Activated naive CD4-positive, alpha-beta T cell treated with anti-CD3 and anti-CD28 coated beads, Interleukin-2, amount 50 U/mL, for 24 hours (primary cell): Measurements from ENCODE around the gene NFYA.
A peak's percentile ranks its signal among the peaks of the same experiment; 100 is the strongest.

ENCODE experiments used
- H3K27ac Mint-ChIP-seq: one replicate; pipeline ENCODE4 v1.8.0; 2021; ENCODE audit warnings: mild to moderate bottlenecking, mixed read lengths
- H3K27me3 Mint-ChIP-seq: one replicate; pipeline ENCODE4 v1.8.0; 2021; ENCODE audit warnings: mixed read lengths
- H3K36me3 Mint-ChIP-seq: one replicate; pipeline ENCODE4 v1.8.0; 2021; ENCODE audit warnings: mixed read lengths
- H3K4me1 Mint-ChIP-seq: one replicate; pipeline ENCODE4 v1.8.0; 2021; ENCODE audit warnings: mixed read lengths
- H3K4me3 Mint-ChIP-seq: one replicate; pipeline ENCODE4 v1.8.0; 2021; ENCODE audit warnings: mild to moderate bottlenecking, mixed read lengths
- H3K9me3 Mint-ChIP-seq: one replicate; pipeline ENCODE4 v1.8.0; 2021; ENCODE audit warnings: mixed read lengths

Gene NFYA

GRCh38 chr6:41058783-41059181 is 14.0 kb upstream of the NFYA start:
- H3K27me3 Mint-ChIP-seq, result no peaks in the 10 kb centered on the region
- H3K27ac Mint-ChIP-seq, result peak overlapping the region; percentile 23
- H3K36me3 Mint-ChIP-seq, result peaks cover 13% of the 10 kb centered on the region

GRCh38 chr6:41059556-41059955 is 13.2 kb upstream of the NFYA start:
- Mint-ChIP-seq H3K4me3 (no peak overlapping the region), H3K36me3 (peaks cover 15% of the 10 kb centered on the region), H3K27ac (no peak overlapping the region), H3K4me1 (peaks cover 10% of the 10 kb centered on the region), H3K27me3 (no peaks in the 10 kb centered on the region), H3K9me3 (no peaks in the 10 kb centered on the region)

More at GRCh38 chr6:41058783-41059181, 14.0 kb upstream of the NFYA start:
- H3K4me3 Mint-ChIP-seq, result no peak overlapping the region
- no peaks in the 10 kb centered on the region for H3K9me3 Mint-ChIP-seq
- H3K4me1 Mint-ChIP-seq, result peaks cover 5% of the 10 kb centered on the region

GRCh38 chr6:41061196-41061726 is 11.5 kb upstream of the NFYA start:
- no peaks in the 10 kb centered on the region for H3K9me3 Mint-ChIP-seq
- H3K4me3 Mint-ChIP-seq, result no peak overlapping the region
- H3K36me3 Mint-ChIP-seq, result peaks cover 16% of the 10 kb centered on the region
- no peaks in the 10 kb centered on the region for H3K27me3 Mint-ChIP-seq
- H3K4me1 Mint-ChIP-seq, result peaks cover 14% of the 10 kb centered on the region
- H3K27ac Mint-ChIP-seq, result no peak overlapping the region

- Mint-ChIP-seq H3K4me3 (no peak overlapping the region), H3K27ac (no peak overlapping the region), H3K27me3 (no peaks in the 10 kb centered on the region), H3K4me1 (peaks cover 20% of the 10 kb centered on the region), H3K36me3 (peaks cover 23% of the 10 kb centered on the region), H3K9me3 (no peaks in the 10 kb centered on the region)
Observed at GRCh38 chr6:41062056-41062455, 10.7 kb upstream of the NFYA start.

GRCh38 chr6:41063884-41064285 is 8.9 kb upstream of the NFYA start:
- H3K27ac Mint-ChIP-seq, result no peak overlapping the region
- H3K4me3 Mint-ChIP-seq, result no peak overlapping the region
- H3K9me3 Mint-ChIP-seq, result no peaks in the 10 kb centered on the region
- H3K4me1 Mint-ChIP-seq, result peaks cover 19% of the 10 kb centered on the region
- peaks cover 25% of the 10 kb centered on the region for H3K36me3 Mint-ChIP-seq
- H3K27me3 Mint-ChIP-seq, result no peaks in the 10 kb centered on the region

GRCh38 chr6:41064841-41065240 is 7.9 kb upstream of the NFYA start:
- Mint-ChIP-seq H3K4me1 (peaks cover 23% of the 10 kb centered on the region), H3K27ac (no peak overlapping the region), H3K4me3 (no peak overlapping the region), H3K27me3 (no peaks in the 10 kb centered on the region), H3K9me3 (no peaks in the 10 kb centered on the region), H3K36me3 (peaks cover 24% of the 10 kb centered on the region)

- no peaks in the 10 kb centered on the region for H3K9me3 Mint-ChIP-seq
- no peak overlapping the region for H3K27ac Mint-ChIP-seq
- H3K27me3 Mint-ChIP-seq, result no peaks in the 10 kb centered on the region
- H3K4me1 Mint-ChIP-seq, result peaks cover 28% of the 10 kb centered on the region
- H3K4me3 Mint-ChIP-seq, result no peak overlapping the region
- peaks cover 22% of the 10 kb centered on the region for H3K36me3 Mint-ChIP-seq
Observed at GRCh38 chr6:41065550-41066026, 7.2 kb upstream of the NFYA start.

- Mint-ChIP-seq H3K36me3 (peaks cover 19% of the 10 kb centered on the region), H3K27me3 (no peaks in the 10 kb centered on the region), H3K4me3 (no peak overlapping the region), H3K4me1 (peaks cover 39% of the 10 kb centered on the region), H3K9me3 (no peaks in the 10 kb centered on the region), H3K27ac (peak overlapping the region; percentile 51)
Observed at GRCh38 chr6:41066867-41067304, 5.9 kb upstream of the NFYA start.

- H3K27ac Mint-ChIP-seq, result peak overlapping the region; percentile 97
- H3K36me3 Mint-ChIP-seq, result peaks cover 19% of the 10 kb centered on the region
- no peaks in the 10 kb centered on the region for H3K9me3 Mint-ChIP-seq
- H3K4me1 Mint-ChIP-seq, result peaks cover 55% of the 10 kb centered on the region
- H3K27me3 Mint-ChIP-seq, result no peaks in the 10 kb centered on the region
- peak overlapping the region; percentile 97 for H3K4me3 Mint-ChIP-seq
Observed at GRCh38 chr6:41071501-41071922, 1.3 kb upstream of the NFYA start.

- Mint-ChIP-seq H3K4me3 (peak within 1 kb of the TSS; percentile 97), H3K27me3 (no peaks in the 10 kb centered on the region), H3K4me1 (peaks cover 55% of the 10 kb centered on the region), H3K9me3 (no peaks in the 10 kb centered on the region), H3K36me3 (peaks cover 13% of the 10 kb centered on the region), H3K27ac (peak within 1 kb of the TSS; percentile 97)
Observed at GRCh38 chr6:41071923-41072835, 595 bp upstream of the NFYA start, which contains the start of gene OARD1. TSS of gene OARD1 (minus strand) at chr6:41072356. CDS start at chr6:41071634, 722 bp downstream.

GRCh38 chr6:41073203-41073967 is 611 bp downstream of the NFYA start:
- H3K27me3 Mint-ChIP-seq, result no peaks in the 10 kb centered on the region
- peaks cover 62% of the 10 kb centered on the region for H3K4me1 Mint-ChIP-seq
- H3K36me3 Mint-ChIP-seq, result peaks cover 13% of the 10 kb centered on the region
- peak overlapping the region; percentile 91 for H3K4me3 Mint-ChIP-seq
- H3K27ac Mint-ChIP-seq, result peak overlapping the region; percentile 97
- H3K9me3 Mint-ChIP-seq, result no peaks in the 10 kb centered on the region

- H3K4me1 Mint-ChIP-seq, result peaks cover 70% of the 10 kb centered on the region
- no peaks in the 10 kb centered on the region for H3K9me3 Mint-ChIP-seq
- H3K36me3 Mint-ChIP-seq, result peaks cover 15% of the 10 kb centered on the region
- H3K27ac Mint-ChIP-seq, result peak overlapping the region; percentile 97
- peak overlapping the region; percentile 91 for H3K4me3 Mint-ChIP-seq
- H3K27me3 Mint-ChIP-seq, result no peaks in the 10 kb centered on the region
Observed at GRCh38 chr6:41073968-41074691, 1.4 kb downstream of the NFYA start.

- Mint-ChIP-seq H3K4me3 (peak overlapping the region; percentile 91), H3K36me3 (peaks cover 19% of the 10 kb centered on the region), H3K4me1 (peaks cover 73% of the 10 kb centered on the region), H3K9me3 (no peaks in the 10 kb centered on the region), H3K27me3 (no peaks in the 10 kb centered on the region), H3K27ac (peak overlapping the region; percentile 97)
Observed at GRCh38 chr6:41074692-41075436, 2.1 kb downstream of the NFYA start.
